NCI-H82 (cell line): ENCODE measurements around the gene FAF2.
A peak's percentile ranks its signal among the peaks of the same experiment; 100 is the strongest.
"Not testable (repeated sequence)": the region's sequence is repeated elsewhere in the genome, so short reads cannot be mapped to it uniquely, and the experiment has no call there.

Experiments
- DNase-seq: peaks from one replicate; lab custom pipeline; 2025; lab: John Stamatoyannopoulos, UW

FAF2 gene

DNA sequence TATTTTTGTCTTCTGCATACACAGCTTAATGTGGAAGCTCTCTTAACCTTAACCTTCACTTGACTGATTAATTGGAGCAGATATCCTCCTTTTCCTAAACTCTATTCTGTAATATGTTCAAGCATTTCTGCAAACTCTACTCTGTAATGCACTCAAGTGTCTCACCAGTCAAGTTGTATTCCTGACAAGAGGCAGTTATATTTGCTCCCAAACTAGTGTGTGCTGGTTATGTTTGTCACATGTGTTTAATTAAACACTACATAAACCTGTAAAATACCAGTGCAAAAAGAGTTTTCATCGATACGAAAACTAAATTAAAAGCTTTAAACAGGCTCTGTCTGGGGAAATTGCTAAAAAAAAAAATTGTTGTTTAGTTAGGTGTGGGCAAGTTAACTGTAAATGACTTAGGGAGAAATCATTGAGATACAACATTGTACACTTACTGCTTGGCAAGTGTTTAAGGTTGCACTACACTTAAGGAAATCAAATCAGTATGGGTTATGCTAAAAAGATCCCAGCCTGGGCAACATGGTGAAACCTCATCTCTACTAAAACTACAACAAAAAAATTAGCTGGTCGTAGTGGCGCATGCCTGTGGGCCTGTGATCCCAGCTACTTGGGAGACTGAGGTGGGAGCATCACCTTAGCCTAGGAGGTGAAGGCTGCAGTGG, 6.7 kb downstream of the FAF2 start:
- no peak for DNase-seq

GRCh38 chr5:176458904-176459561, 10.8 kb downstream of the FAF2 start:
- no peak for DNase-seq

- DNase-seq: no peak
These were observed 13.2 kb downstream of the FAF2 start for GRCh38 chr5:176461349-176461748.

GRCh38 chr5:176463113-176463764, 15.1 kb downstream of the FAF2 start:
- DNase-seq: no peak

- DNase-seq: peak; percentile 3
These were observed 18.2 kb downstream of the FAF2 start for GRCh38 chr5:176466245-176466871.

GRCh38 chr5:176469296-176469695, 21.1 kb downstream of the FAF2 start:
- no peak for DNase-seq

DNA sequence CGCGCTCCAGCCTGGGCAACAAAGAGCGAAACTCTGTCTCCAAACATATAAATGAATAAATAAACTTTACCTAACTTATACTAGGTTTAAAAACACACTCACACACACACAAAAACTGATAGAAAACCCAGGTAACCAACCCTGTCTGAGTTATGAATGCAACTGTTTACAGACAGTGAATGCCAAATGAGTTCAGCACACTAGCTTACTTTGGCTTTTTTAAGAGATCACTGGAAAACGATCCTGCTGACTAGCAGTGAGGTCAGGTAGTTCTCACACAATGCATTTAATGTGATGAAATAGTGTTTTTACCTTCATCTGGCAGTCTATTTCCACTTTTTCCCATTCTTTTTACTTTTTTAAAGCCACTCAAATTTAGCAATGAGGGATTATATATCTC, 22.4 kb downstream of the FAF2 start:
- no peak for DNase-seq

GRCh38 chr5:176471098-176471497, 22.9 kb downstream of the FAF2 start:
- no peak for DNase-seq

- DNase-seq: no peak
These were observed 25.3 kb downstream of the FAF2 start for GRCh38 chr5:176473335-176474006.

- no peak for DNase-seq
These were observed 26.3 kb downstream of the FAF2 start for GRCh38 chr5:176474476-176474875.

DNA sequence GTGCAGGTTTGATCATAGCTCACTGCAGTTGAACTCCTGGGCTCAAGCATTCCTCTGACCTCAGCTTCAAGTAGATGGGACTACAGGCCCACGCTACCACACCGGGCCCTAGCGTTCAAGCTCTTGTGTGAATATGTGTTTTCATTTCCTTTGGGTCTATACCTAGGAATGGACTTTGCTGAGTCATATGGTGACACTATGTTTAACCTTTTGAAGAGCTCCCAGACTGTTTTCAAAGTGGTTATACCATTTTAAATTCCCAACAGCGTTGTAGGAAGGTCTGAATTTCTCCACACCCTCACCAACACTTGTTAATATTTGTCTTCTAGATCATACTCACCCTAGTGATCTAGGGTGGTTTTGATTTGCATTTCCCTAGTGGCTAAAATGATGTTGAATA, 33.5 kb downstream of the FAF2 start:
- DNase-seq: no peak

GRCh38 chr5:176485176-176485575, 37.0 kb downstream of the FAF2 start:
- no peak for DNase-seq

DNA sequence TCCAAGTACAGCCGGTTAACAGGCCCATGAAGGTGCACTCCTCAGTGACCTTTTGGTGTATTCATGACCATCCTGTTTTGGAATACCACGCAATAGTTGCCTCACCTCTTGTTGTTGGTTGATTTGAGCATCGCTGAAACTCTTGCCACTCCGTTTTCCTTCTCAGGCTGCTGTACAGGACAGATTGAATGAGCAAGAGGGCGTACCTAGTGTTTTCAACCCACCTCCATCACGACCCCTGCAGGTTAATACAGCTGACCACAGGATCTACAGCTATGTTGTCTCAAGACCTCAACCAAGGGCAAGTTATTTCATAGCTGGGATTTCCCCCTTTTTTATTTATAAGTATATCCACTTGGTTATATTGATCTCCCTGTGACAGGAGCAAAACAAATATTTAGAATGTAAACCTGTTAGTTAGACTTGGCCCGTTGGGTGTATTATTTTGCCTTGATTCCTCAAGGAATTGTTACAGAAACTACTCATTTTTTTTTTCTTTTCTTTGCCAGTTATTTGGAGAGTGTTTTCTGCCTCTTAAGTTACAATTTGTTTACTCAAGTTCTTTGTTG, 38.1 kb downstream of the FAF2 start:
- no peak for DNase-seq

GRCh38 chr5:176487160-176487559, 39.0 kb downstream of the FAF2 start:
- not testable (repeated sequence) for DNase-seq

DNA sequence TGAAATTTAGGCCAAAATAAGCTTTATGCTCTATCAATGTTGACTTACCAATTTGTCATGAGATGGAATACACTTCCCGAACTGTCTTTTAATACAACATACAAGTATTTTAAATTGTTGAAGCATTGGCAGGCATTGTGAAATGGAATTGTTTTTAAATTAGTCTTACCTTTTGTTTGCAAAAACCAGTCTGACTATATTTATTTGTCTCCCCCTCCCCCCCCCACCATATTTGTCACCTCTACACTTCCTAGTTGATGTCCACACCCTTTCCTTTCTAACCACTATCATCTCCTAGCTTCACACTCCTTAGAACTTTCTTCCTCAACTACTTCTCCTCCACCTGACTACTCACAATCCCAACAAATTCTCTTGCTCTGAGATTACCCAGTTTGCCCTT, 40.9 kb downstream of the FAF2 start:
- DNase-seq: no peak

GRCh38 chr5:176490301-176490700, 42.1 kb downstream of the FAF2 start:
- no peak for DNase-seq

- no peak for DNase-seq
These were observed 42.9 kb downstream of the FAF2 start for GRCh38 chr5:176491101-176491502.

- no peak for DNase-seq
These were observed 43.7 kb downstream of the FAF2 start for GRCh38 chr5:176491901-176492300.

DNA sequence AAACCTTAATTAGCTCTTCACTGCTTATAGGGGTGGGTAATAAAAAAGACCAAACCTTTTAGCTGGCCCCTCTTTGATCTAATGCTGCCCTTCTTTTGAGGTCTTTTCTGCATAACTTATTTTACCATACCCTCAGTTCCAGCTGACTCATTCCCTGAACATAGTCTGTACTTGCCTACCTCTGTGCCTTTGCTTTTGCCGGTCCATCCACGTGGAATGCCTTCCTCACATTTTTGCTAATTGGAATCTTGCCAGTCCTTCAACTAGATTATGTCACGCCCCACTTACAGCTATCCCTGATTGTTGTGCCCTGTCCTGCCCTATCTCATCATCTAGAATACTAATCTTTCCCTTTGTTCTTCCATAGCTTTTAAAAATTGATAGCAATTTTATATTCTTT, 44.2 kb downstream of the FAF2 start:
- no peak for DNase-seq

DNA sequence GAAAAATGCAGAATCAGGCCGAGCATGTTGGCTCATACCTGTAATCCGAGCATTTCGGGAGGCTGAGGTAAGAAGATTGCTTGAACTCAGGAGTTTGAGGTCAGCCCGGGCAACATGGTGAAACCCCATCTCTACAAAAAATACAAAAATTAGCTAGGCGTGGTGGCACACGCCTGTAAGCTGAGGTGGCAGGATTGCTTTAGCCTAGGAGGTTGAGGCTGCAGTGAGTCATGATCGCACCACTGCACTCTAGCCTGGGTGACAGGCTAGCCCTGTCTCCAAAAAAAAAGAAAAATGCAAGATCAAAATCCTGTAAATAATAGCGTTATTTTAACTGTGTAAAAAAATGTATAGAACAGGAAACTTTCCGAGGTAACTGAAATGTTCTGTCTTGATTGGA, 49.7 kb downstream of the FAF2 start:
- no peak for DNase-seq

DNA sequence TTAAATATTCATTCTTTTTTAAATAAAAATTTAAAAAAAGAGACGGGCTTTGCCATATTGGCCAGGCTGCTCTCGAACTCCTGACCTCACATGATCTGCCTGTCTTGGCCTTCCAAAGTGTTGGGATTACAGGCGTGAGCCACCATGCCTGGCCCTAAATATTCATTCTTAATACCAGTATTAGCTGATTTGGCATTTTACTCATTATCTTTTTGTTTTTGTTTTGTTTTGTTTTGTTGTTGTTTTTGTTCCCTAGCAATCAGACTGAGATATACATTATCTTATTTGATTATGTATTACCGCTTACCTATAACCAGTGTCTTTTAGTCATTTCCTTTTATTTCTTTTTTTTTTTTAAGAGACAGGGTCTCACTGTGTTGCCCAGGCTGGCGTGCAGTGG, 51.1 kb downstream of the FAF2 start:
- DNase-seq: no peak

- no peak for DNase-seq
These were observed 52.3 kb downstream of the FAF2 start for GRCh38 chr5:176500511-176500910.
